SK-N-SH treated with all-trans-retinoic acid at 6 μM for 48 hours (cell line): ENCODE results near the gene RIMS4.
A peak's percentile ranks its signal among the peaks of the same experiment; 100 is the strongest.

Experiments
- ATAC-seq: fragments of 200-7000 bp; cut with Tn5 transposase; 3 replicates; pipeline ENCODE4 v1.9.1; 2020; ENCODE audit warnings: mild to moderate bottlenecking, moderate library complexity
- ARNTL ChIP-seq: fragments of 450-650 bp; formaldehyde crosslinking; IDR thresholded peaks from 2 replicates; pipeline ENCODE4 v1.5.0; 2020; ENCODE audit warnings: low read depth, mild to moderate bottlenecking, moderate library complexity, borderline replicate concordance
- BACH2 ChIP-seq: fragments of 250-450 bp; sonication (Bioruptor Pico); IDR thresholded peaks from 2 replicates; pipeline ENCODE4 v1.9.0; 2021; ENCODE audit warnings: mild to moderate bottlenecking, borderline replicate concordance
- CREB5 ChIP-seq: fragments of 250-450 bp; sonication (Bioruptor Pico); IDR thresholded peaks from 2 replicates; pipeline ENCODE4 v1.5.1; 2020; ENCODE audit warnings: low read depth, mild to moderate bottlenecking, moderate library complexity
- CSDC2 ChIP-seq: fragments of 250-450 bp; sonication (Bioruptor Pico); IDR thresholded peaks from 2 replicates; pipeline ENCODE4 v1.5.0; 2020; ENCODE audit warnings: mild to moderate bottlenecking, moderate library complexity
- CSRNP3 ChIP-seq: fragments of 250-450 bp; sonication (Bioruptor Pico); IDR thresholded peaks from 2 replicates; pipeline ENCODE4 v1.5.1; 2021; ENCODE audit warnings: mild to moderate bottlenecking, moderate library complexity
- ISL1 ChIP-seq: fragments of 250-450 bp; sonication (Bioruptor Pico); IDR thresholded peaks from 2 replicates; pipeline ENCODE4 v2.1.2; 2022; ENCODE audit warnings: mild to moderate bottlenecking, moderate library complexity
- OSR1 ChIP-seq: fragments of 250-450 bp; sonication (Bioruptor Pico); IDR thresholded peaks from 2 replicates; pipeline ENCODE4 v1.8.0; 2022; ENCODE audit warnings: moderate library complexity, mild to moderate bottlenecking, inconsistent platforms
- PATZ1 ChIP-seq: fragments of 250-450 bp; sonication (Bioruptor Pico); IDR thresholded peaks from 2 replicates; pipeline ENCODE4 v1.8.0; 2020; ENCODE audit warnings: mild to moderate bottlenecking, moderate library complexity, borderline replicate concordance
- POU6F1 ChIP-seq: fragments of 250-450 bp; sonication (Bioruptor Pico); IDR thresholded peaks from 2 replicates; pipeline ENCODE4 v1.8.0; 2021; ENCODE audit warnings: low read depth, mild to moderate bottlenecking, moderate library complexity, borderline replicate concordance
- PPARA ChIP-seq: fragments of 250-450 bp; sonication (Bioruptor Pico); IDR thresholded peaks from 2 replicates; pipeline ENCODE4 v1.5.0; 2020; ENCODE audit warnings: mild to moderate bottlenecking, borderline replicate concordance
- TCF4 ChIP-seq: fragments of 250-450 bp; sonication (Bioruptor Pico); IDR thresholded peaks from 2 replicates; pipeline ENCODE4 v1.8.0; 2021; ENCODE audit warnings: mild to moderate bottlenecking, moderate library complexity, borderline replicate concordance
- TSHZ2 ChIP-seq: fragments of 250-450 bp; sonication (Bioruptor Pico); IDR thresholded peaks from 2 replicates; pipeline ENCODE4 v1.5.0; 2020; ENCODE audit warnings: mild to moderate bottlenecking, moderate library complexity
- ZC3H10 ChIP-seq: fragments of 250-450 bp; sonication (Bioruptor Pico); IDR thresholded peaks from 2 replicates; pipeline ENCODE4 v1.5.1; 2021; ENCODE audit warnings: mild to moderate bottlenecking, moderate library complexity
- ZFP3 ChIP-seq: fragments of 250-450 bp; sonication (Bioruptor Pico); IDR thresholded peaks from 2 replicates; pipeline ENCODE4 v1.5.0; 2020; ENCODE audit warnings: mild to moderate bottlenecking, moderate library complexity
- ZFP30 ChIP-seq: fragments of 450-650 bp; formaldehyde crosslinking; IDR thresholded peaks from 2 replicates; pipeline ENCODE4 v1.5.0; 2022; ENCODE audit warnings: mild to moderate bottlenecking, moderate library complexity
- ZNF70 ChIP-seq: fragments of 450-650 bp; formaldehyde crosslinking; IDR thresholded peaks from 2 replicates; pipeline ENCODE4 v1.5.0; 2020; ENCODE audit warnings: mild to moderate bottlenecking, moderate library complexity
- ZNF8 ChIP-seq: fragments of 450-650 bp; formaldehyde crosslinking; IDR thresholded peaks from 2 replicates; pipeline ENCODE4 v1.5.0; 2020; ENCODE audit warnings: mild to moderate bottlenecking, moderate library complexity

The RIMS4 gene

GRCh38 chr20:44714701-44715498 is 95.4 kb downstream of the RIMS4 start, which contains the start of gene CCN5:
Gene CCN5 (plus strand): TSS chr20:44715369. CDS start chr20:44715391, 22 bp downstream.
- ATAC-seq = peak; percentile 95
- TF ChIP-seq CREB5 (no peak), ISL1 (CRISPR knock-in tag) (no peak), ZNF8 (CRISPR knock-in tag) (no peak), BACH2 (CRISPR knock-in tag) (no peak), CSDC2 (CRISPR knock-in tag) (no peak), ZFP3 (CRISPR knock-in tag) (no peak), TCF4 (CRISPR knock-in tag) (no peak), TSHZ2 (no peak), PATZ1 (CRISPR knock-in tag) (no peak), ZC3H10 (no peak)

- TF ChIP-seq TSHZ2 (no peak), CSRNP3 (CRISPR knock-in tag) (no peak), PPARA (CRISPR knock-in tag) (no peak), ZFP30 (CRISPR knock-in tag) (no peak), ARNTL (CRISPR knock-in tag) (no peak), TCF4 (CRISPR knock-in tag) (no peak), OSR1 (no peak), CSDC2 (CRISPR knock-in tag) (no peak), ZNF8 (CRISPR knock-in tag) (no peak), ZNF70 (CRISPR knock-in tag) (no peak), POU6F1 (no peak)
- ATAC-seq = peak; percentile 52
Observed at GRCh38 chr20:44714102-44714700, 96.1 kb downstream of the RIMS4 start.
